H9 (cell line): ENCODE data around the gene CLCNKB. TPM values are rescaled to one million over a fixed set of nuclear protein-coding genes. Genes with fewer than 3 reads are reported as not detected.

ENCODE experiments used
- DNase-seq: peaks from one replicate; pipeline ENCODE4 v3.0.0-alpha.2; 2017
- H2AFZ ChIP-seq: one replicate; pipeline ENCODE4 v1.6.1; 2013; ENCODE audit warnings: mild to moderate bottlenecking, low read length, control low read depth, moderate library complexity
- H2AK5ac ChIP-seq: 2 replicates; pipeline ENCODE4 v1.6.1; 2013; ENCODE audit warnings: low read length, control low read depth, mixed read lengths; ENCODE audit not compliant: insufficient read length
- H2BK120ac ChIP-seq: one replicate; pipeline ENCODE4 v1.6.1; 2013; ENCODE audit warnings: low read depth, mild to moderate bottlenecking, low read length, control low read depth, inconsistent platforms; ENCODE audit not compliant: poor library complexity, severe bottlenecking
- H2BK12ac ChIP-seq: 2 replicates; pipeline ENCODE4 v1.6.1; 2013; ENCODE audit warnings: low read length, control low read depth, mixed read lengths, low read depth; ENCODE audit not compliant: insufficient read length
- H2BK15ac ChIP-seq: 2 replicates; pipeline ENCODE4 v1.6.1; 2013; ENCODE audit warnings: low read depth, low read length, control low read depth
- H2BK20ac ChIP-seq: one replicate; pipeline ENCODE4 v1.6.1; 2013; ENCODE audit warnings: low read depth, mild to moderate bottlenecking, low read length, control low read depth, inconsistent platforms; ENCODE audit not compliant: poor library complexity, severe bottlenecking
- H2BK5ac ChIP-seq: 2 replicates; pipeline ENCODE4 v1.6.1; 2013; ENCODE audit warnings: low read length, control low read depth, mixed read lengths; ENCODE audit not compliant: insufficient read length
- H3K14ac ChIP-seq: 2 replicates; pipeline ENCODE4 v1.6.1; 2013; ENCODE audit warnings: low read length, control low read depth; ENCODE audit not compliant: insufficient read depth
- H3K18ac ChIP-seq: 2 replicates; pipeline ENCODE4 v1.6.1; 2013; ENCODE audit warnings: low read depth, mild to moderate bottlenecking, mixed read lengths, low read length, control low read depth; ENCODE audit not compliant: insufficient read length
- H3K23ac ChIP-seq: 2 replicates; pipeline ENCODE4 v1.6.1; 2013; ENCODE audit warnings: low read length, control low read depth, mixed read lengths, low read depth; ENCODE audit not compliant: insufficient read length
- H3K23me2 ChIP-seq: 2 replicates; pipeline ENCODE4 v1.6.1; 2013; ENCODE audit warnings: low read depth, mild to moderate bottlenecking, mixed read lengths, low read length, control low read depth; ENCODE audit not compliant: insufficient read length, poor library complexity, severe bottlenecking
- H3K27ac ChIP-seq: 2 replicates; pipeline ENCODE4 v1.5.1; 2013; ENCODE audit warnings: low read length, control low read depth, mixed read lengths, low read depth; ENCODE audit not compliant: insufficient read length
- H3K27me3 ChIP-seq: 2 replicates; pipeline ENCODE4 v1.6.1; 2013; ENCODE audit warnings: low read length, control low read depth, inconsistent platforms; ENCODE audit not compliant: insufficient read depth
- H3K4ac ChIP-seq: 2 replicates; pipeline ENCODE4 v1.6.1; 2013; ENCODE audit warnings: low read depth, mild to moderate bottlenecking, control low read depth, inconsistent platforms, low read length, moderate library complexity
- H3K4me1 ChIP-seq: 2 replicates; pipeline ENCODE4 v1.6.1; 2013; ENCODE audit warnings: low read length, control low read depth, inconsistent platforms; ENCODE audit not compliant: insufficient read depth
- H3K4me2 ChIP-seq: 2 replicates; pipeline ENCODE4 v1.6.1; 2013; ENCODE audit warnings: low read length, control low read depth, mixed read lengths; ENCODE audit not compliant: insufficient read length, insufficient read depth
- H3K56ac ChIP-seq: 2 replicates; pipeline ENCODE4 v1.6.1; 2013; ENCODE audit warnings: low read depth, mild to moderate bottlenecking, mixed read lengths, low read length, control low read depth; ENCODE audit not compliant: insufficient read length
- H3K79me1 ChIP-seq: 2 replicates; pipeline ENCODE4 v1.6.1; 2013; ENCODE audit warnings: low read depth, mild to moderate bottlenecking, moderate library complexity, low read length, control low read depth, inconsistent platforms; ENCODE audit not compliant: insufficient read depth, poor library complexity, severe bottlenecking
- H3K79me2 ChIP-seq: 2 replicates; pipeline ENCODE4 v1.6.1; 2013; ENCODE audit warnings: low read length, control low read depth, inconsistent platforms; ENCODE audit not compliant: insufficient read depth
- H3K9ac ChIP-seq: 2 replicates; pipeline ENCODE4 v1.6.1; 2013; ENCODE audit warnings: low read length, control low read depth, mixed read lengths; ENCODE audit not compliant: insufficient read length; ENCODE audit errors: extremely low read depth
- H3K9me3 ChIP-seq: one replicate; pipeline ENCODE4 v1.6.1; 2013; ENCODE audit warnings: low read depth, low read length, inconsistent platforms; ENCODE audit not compliant: control insufficient read depth
- H3T11ph ChIP-seq: one replicate; pipeline ENCODE4 v1.6.1; 2013; ENCODE audit warnings: mild to moderate bottlenecking, low read length, control low read depth, inconsistent platforms
- H4K20me1 ChIP-seq: one replicate; pipeline ENCODE4 v1.6.1; 2013; ENCODE audit not compliant: control insufficient read depth, insufficient read length, insufficient read depth
- H4K5ac ChIP-seq: 2 replicates; pipeline ENCODE4 v1.6.1; 2013; ENCODE audit warnings: low read depth, mild to moderate bottlenecking, mixed read lengths, low read length, control low read depth; ENCODE audit not compliant: insufficient read length
- H4K8ac ChIP-seq: replicated peaks from 2 replicates; pipeline ENCODE4 v1.6.1; 2013; ENCODE audit warnings: low read length, control low read depth, mixed read lengths, low read depth; ENCODE audit not compliant: insufficient read length
- H4K91ac ChIP-seq: 2 replicates; pipeline ENCODE4 v1.6.1; 2013; ENCODE audit warnings: low read depth, mild to moderate bottlenecking, moderate library complexity, mixed read lengths, low read length, control low read depth; ENCODE audit not compliant: insufficient read length
- H3K27ac Mint-ChIP-seq, 3 experiments: 2 replicates in 2 of 3; 3 replicates in 1 of 3; pipeline ENCODE4 v1.8.0; 2020 to 2021; ENCODE audit warnings: mixed read lengths in 3 of 3, mild to moderate bottlenecking in 1 of 3, moderate library complexity in 1 of 3
- H3K27me3 Mint-ChIP-seq: 2 replicates; pipeline ENCODE4 v1.8.0; 2021; ENCODE audit warnings: low read depth, mild to moderate bottlenecking, moderate library complexity, mixed read lengths
- H3K36me3 Mint-ChIP-seq, 3 experiments: 2 replicates in 2 of 3; 3 replicates in 1 of 3; pipeline ENCODE4 v1.8.0; 2020 to 2021; ENCODE audit warnings: low read depth in 3 of 3, mixed read lengths in 3 of 3; ENCODE audit not compliant: insufficient read depth in 1 of 3
- H3K4me1 Mint-ChIP-seq, 2 experiments: 2 replicates each; pipeline ENCODE4 v1.8.0; 2020; ENCODE audit warnings: mixed read lengths in 2 of 2
- H3K4me3 Mint-ChIP-seq, 2 experiments: 2 replicates in 1 of 2; 3 replicates in 1 of 2; pipeline ENCODE4 v1.8.0; 2020 to 2021; ENCODE audit warnings: mild to moderate bottlenecking in 2 of 2, mixed read lengths in 2 of 2, moderate library complexity in 1 of 2
- H3K9me3 Mint-ChIP-seq, 2 experiments: 2 replicates in 1 of 2; 3 replicates in 1 of 2; pipeline ENCODE4 v1.8.0; 2020; ENCODE audit warnings: mild to moderate bottlenecking in 2 of 2, mixed read lengths in 2 of 2, moderate library complexity in 1 of 2
- WGBS: extraction: QIAGEN DNeasy Blood & Tissue Kit; methylation state at CpG from one replicate; pipeline ENCODE4 v1.1.7; 2013; ENCODE audit warnings: missing lambda C conversion rate, low lambda C conversion rate, mixed read lengths; ENCODE audit not compliant: insufficient read length; ENCODE audit errors: extremely low coverage; 5-methylcytosine and 5-hydroxymethylcytosine counted together
- total RNA-seq: library from RNA; stranded (reverse); gene quantifications from 2 replicates; pipeline ENCODE4 v1.2.1, GENCODE V29; 2021
- TF ChIP-seq, protein P1 (sequence below): fragments of 200-600 bp; sonication (generic); conservative IDR thresholded peaks from 3 replicates; pipeline ENCODE4 v1.8.0; 2021; ENCODE audit warnings: antibody characterized with exemption, mild to moderate bottlenecking

CLCNKB gene
- total RNA-seq, 1 experiment from 2014 or later = 1.7 TPM

DNA sequence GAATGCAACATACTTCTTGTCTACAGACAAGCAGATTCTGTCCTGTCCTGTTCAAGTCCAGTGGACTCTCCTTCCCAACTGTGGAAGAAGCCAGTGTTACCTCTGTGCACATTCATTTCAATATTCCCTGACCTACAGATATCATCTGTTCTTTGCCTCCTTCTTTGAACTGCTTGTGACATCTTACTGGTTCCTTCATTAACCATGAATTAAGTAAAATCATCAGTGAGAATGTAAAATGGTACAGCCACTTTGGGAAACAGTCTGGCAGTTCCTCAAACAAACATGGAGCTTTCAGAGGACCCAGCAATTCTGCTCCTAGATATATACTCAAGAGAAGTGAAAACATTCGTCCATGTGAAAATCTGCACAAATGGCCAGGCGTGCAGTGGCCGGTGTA, 32.7 kb upstream of the CLCNKB start:
- no peaks in the 10 kb centered on the region for H3K9me3 ChIP-seq
- no peaks in the 10 kb centered on the region for H3K79me1 ChIP-seq
- no peak overlapping the region for H4K5ac ChIP-seq
- H3K56ac ChIP-seq = no peak overlapping the region
- peaks cover 8% of the 10 kb centered on the region; the same call in 1 of the 2 replicates for H3K4me1 ChIP-seq
- TF ChIP-seq, protein P1, sequence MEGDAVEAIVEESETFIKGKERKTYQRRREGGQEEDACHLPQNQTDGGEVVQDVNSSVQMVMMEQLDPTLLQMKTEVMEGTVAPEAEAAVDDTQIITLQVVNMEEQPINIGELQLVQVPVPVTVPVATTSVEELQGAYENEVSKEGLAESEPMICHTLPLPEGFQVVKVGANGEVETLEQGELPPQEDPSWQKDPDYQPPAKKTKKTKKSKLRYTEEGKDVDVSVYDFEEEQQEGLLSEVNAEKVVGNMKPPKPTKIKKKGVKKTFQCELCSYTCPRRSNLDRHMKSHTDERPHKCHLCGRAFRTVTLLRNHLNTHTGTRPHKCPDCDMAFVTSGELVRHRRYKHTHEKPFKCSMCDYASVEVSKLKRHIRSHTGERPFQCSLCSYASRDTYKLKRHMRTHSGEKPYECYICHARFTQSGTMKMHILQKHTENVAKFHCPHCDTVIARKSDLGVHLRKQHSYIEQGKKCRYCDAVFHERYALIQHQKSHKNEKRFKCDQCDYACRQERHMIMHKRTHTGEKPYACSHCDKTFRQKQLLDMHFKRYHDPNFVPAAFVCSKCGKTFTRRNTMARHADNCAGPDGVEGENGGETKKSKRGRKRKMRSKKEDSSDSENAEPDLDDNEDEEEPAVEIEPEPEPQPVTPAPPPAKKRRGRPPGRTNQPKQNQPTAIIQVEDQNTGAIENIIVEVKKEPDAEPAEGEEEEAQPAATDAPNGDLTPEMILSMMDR = no peak
- Mint-ChIP-seq H3K27me3 (peaks cover 7% of the 10 kb centered on the region), H3K4me1 (peaks cover 21 to 30% of the 10 kb centered on the region in 2 experiments), H3K36me3 (no peaks in the 10 kb centered on the region), H3K27ac (no peak overlapping the region), H3K9me3 (no peaks in the 10 kb centered on the region), H3K4me3 (no peak overlapping the region)
- no peak overlapping the region for H2BK15ac ChIP-seq
- H3K9ac ChIP-seq = no peak overlapping the region
- H3K27ac ChIP-seq = no peak overlapping the region
- H4K8ac ChIP-seq = no peak overlapping the region
- no peak overlapping the region for H3T11ph ChIP-seq
- H3K14ac ChIP-seq = no peak overlapping the region
- H3K18ac ChIP-seq = no peak overlapping the region
- WGBS = no CpG with 5 or more reads among the region's 3 CpGs
- H3K23ac ChIP-seq = no peak overlapping the region
- no peak overlapping the region for H2AK5ac ChIP-seq
- H3K79me2 ChIP-seq = no peaks in the 10 kb centered on the region
- H2BK20ac ChIP-seq = no peak overlapping the region
- no peak overlapping the region for H2BK120ac ChIP-seq
- no peak for DNase-seq
- H3K27me3 ChIP-seq = no peaks in the 10 kb centered on the region
- H3K4me2 ChIP-seq = no peak overlapping the region
- H2BK12ac ChIP-seq = no peak overlapping the region
- H2AFZ ChIP-seq = no peak overlapping the region
- H2BK5ac ChIP-seq = no peak overlapping the region
- no peaks in the 10 kb centered on the region for H4K20me1 ChIP-seq
- no peaks in the 10 kb centered on the region for H3K23me2 ChIP-seq
- H3K4ac ChIP-seq = no peak overlapping the region
- no peak overlapping the region for H4K91ac ChIP-seq
